Stimulated activated CD4-positive, alpha-beta T cell treated with anti-CD3 and anti-CD28 coated beads, Interleukin-12 subunit alpha, Interleukin-12 subunit beta, amount 100 ng/mL, for 4 hours (primary cell): ENCODE results near the gene YY1.
"Not testable (repeated sequence)": the region's sequence is repeated elsewhere in the genome, so short reads cannot be mapped to it uniquely, and the experiment has no call there.

Experiments used
- DNase-seq: peaks from one replicate; pipeline ENCODE4 v3.0.0-alpha.2; 2020

YY1 gene

GRCh38 chr14:100213956-100214769 lies 24.8 kb upstream of the YY1 start:
- DNase-seq = peak; percentile 95

DNA sequence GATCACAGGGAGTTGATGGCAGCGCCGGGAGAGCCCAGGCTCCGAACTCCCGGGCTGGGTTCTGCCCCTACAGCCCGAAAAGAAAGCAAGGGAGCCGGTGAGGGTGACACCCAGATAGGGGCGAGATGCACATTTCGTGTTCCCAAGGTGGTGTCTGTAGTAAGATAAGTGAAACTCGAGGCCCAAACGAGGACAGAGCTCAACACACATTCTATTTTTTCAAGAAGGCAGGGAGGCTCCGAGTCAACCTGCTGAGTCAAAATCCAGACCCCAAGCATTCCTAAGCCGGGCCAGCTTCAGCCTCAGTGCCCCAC lies 24.2 kb upstream of the YY1 start:
- DNase-seq = no peak

GRCh38 chr14:100215330-100215885 lies 23.5 kb upstream of the YY1 start:
- no peak for DNase-seq

DNA sequence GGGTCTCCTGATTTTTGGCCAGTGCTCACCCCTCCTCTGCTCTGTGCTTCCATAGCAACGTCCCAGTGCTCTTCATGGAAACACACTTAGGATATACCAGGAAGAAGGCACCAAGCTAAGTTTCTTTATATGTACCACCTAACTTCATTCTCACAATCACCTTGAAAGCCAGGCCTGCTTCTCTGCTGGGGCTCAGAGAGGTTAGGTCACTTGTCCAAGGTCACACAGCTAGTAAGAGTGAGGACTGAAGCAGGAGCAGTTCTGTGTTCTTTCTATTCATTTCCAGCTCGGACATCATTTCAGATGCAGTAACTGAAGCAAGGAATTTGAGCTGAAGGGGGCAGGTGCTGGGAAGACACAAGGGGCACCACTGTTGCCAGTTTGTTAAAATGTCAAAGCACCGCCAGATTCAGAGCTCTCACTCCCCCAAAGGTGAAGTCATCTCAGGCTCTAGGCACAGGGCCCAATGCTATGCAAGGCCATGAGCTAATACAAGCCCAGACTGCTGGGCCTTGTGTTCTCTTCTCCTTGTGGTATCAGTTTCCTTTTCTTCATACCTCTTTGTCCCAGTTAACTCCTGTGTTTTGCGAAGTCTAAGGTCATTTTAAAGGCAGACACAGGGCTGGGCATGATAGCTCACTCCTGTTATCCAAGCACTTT lies 19.7 kb upstream of the YY1 start:
- DNase-seq = no peak

- DNase-seq = peak; percentile 57
Observed at GRCh38 chr14:100221533-100222223, 17.3 kb upstream of the YY1 start.

DNA sequence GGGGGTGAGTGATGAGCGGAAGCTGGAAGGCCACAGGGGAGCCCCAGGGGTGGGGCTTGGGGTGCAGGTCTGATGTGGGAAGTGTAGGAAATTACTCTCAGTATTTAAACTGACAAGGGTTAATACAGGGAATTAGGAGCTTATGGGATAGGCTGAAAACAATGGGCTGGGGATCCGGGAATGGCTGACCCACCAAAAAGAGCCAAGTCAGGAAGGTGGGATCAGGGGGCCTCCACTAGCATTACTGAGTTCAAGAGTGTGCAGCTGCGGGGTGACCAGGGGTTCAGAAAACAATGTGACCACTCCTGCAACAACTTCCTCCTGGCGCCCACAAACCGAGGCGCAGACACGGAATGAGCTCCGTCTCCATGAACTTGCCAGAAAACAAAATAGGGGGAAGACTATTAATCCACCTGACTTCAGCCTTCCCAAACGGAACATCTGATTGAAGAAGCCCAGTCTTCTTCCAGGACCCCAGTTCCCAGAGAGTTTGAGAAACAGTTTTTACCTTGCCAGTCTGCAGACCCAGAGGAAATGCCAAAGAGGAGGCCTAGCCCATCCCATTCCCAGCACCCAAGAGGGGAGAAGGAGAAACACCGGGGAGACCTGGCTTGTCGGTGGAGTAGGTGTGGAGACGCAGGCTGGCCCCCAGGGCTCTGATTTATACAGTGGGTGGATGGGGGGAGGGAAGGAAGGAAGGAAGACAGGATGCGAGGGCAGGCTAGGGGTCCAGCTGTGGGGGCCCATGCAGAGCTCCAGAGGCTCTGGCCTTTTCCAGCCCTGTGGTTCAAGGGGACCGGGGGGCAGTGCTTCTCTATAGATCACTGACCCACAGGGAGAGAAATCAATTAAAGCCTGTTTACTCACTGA lies 16.5 kb upstream of the YY1 start:
- DNase-seq = no peak

DNA sequence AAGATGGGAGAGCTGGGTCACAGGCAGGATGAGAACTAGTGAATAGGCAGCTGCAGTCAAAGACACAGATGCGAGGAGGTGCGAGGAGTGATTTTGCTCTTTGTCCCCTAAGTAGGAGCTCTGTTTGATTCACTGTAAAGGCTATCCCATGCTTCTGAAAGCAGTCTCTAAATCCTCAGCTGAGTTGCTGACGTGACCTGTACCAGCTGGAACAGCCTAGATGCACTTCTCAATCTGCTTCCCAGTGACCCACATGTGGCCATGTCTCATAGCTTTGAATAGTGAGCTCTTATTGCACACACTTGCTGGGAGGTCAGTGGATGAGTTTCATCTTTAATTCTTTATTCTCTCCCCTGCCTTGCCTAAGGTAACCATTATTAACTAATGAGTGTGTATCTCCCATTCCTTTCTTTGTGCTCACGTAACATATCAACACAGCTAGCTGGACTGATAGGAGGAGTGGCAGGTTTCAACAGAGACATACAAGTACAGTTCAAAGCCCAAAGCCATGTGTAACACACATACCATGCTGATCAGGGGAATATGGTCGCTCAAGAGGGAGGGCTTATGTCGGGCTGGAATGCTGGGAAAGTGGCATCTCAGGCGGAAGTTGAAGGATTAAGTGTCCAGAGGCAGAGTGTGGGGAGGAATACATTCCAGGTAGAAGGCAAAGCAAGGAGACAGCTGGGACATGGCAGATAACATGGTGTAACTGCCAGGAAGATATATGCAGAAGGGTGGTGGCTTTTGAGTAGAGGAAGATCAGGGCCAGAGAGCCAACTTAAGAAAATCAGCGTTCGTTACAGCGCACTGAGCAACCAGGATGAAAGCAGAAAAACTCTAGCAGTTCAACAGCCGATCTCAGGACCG lies 15.4 kb upstream of the YY1 start:
- DNase-seq = no peak

DNA sequence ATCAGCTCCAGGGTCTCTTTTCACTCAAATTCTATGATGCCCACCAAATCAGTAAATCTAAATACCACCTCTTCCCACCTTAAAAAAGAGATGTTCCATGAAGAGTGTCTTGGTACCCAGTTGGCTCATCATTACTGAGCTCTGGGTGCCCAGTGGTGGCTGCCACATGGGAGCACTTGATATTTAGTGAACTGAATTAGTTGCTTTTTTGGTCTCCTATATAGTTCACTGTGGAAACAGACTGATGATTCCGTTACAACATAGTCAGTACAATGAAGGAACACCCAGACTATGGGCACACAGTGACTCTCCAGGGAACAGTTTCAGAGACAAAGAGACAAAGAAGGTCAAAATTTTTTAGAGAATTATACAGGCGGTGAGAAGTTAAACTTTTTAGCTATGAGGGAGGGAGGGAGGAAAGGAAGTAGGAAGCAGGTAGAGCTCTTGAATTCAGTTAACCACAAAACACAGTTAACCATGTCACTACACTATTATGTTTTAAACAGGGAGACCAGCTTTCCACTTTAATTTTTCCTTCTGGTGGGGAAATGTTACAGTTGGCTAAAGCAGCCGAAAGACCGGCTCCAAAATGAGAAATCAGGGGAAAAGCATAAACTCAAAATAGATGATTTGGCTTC lies 14.6 kb upstream of the YY1 start:
- no peak for DNase-seq

DNA sequence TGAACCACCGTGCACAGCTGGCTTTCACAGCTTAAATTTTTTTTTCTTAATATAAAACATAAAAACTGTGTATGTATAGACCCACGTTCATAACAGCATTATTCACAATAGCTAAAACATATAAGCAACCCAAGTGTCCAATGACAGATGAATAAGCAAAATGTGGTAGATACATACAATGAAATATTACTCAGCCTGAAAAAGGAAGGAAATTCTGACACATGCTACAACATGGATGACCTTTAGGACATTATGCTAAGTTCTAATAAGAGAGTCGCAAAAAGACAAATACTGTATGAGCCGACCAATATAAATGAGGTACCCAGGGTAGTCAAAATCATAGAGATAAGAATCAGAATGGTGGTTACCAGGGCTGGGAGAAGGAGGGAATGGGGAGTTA lies 13.8 kb upstream of the YY1 start:
- DNase-seq = no peak

- no peak for DNase-seq
Observed at GRCh38 chr14:100230361-100230760, 8.6 kb upstream of the YY1 start.

- DNase-seq = no peak
Observed at GRCh38 chr14:100234511-100234910, 4.4 kb upstream of the YY1 start.

DNA sequence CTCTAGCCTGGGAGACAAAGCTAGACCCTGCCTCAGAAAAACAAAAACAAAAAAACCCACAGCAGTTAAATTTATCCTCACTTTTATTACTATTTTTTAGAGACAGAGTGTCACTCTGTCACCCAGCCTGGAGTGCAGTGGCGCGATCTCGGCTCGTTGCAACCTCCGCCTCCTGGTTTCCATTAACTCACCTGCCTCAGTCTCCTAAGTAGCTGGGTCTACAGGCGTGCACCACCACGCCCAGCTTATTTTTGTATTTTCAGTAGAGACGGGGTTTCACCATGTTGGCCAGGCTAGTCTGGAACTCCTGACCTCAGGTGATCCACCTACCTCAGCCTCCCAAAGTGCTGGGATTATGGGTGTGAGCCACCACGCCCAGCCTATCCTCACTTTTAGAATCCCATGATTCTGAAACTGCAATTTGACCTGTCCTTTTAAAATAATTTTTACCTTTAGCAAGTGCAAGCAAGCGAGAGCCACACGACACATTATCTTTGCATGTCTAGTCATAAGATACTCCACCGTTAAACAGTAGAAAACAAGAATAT lies 2.6 kb upstream of the YY1 start:
- not testable (repeated sequence) for DNase-seq

DNA sequence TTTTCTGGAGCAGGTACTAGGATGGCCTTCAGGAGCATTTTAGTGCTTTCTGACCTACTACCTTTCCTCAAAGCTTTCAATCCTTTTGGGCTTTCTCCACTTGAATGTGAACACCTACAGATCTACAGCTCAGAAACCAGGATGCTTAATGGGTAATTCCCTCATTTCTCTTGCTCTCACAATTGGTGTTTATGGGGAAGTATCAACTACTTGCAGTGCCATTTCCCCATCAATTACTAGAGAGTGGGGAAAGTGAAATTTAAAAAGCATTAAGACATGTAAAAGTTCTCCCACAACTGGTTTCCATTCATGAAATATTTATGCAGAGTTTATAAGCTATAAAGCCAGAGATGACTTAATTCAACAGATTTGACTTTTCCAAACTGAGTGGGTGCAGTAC lies 2.1 kb upstream of the YY1 start:
- DNase-seq = no peak

DNA sequence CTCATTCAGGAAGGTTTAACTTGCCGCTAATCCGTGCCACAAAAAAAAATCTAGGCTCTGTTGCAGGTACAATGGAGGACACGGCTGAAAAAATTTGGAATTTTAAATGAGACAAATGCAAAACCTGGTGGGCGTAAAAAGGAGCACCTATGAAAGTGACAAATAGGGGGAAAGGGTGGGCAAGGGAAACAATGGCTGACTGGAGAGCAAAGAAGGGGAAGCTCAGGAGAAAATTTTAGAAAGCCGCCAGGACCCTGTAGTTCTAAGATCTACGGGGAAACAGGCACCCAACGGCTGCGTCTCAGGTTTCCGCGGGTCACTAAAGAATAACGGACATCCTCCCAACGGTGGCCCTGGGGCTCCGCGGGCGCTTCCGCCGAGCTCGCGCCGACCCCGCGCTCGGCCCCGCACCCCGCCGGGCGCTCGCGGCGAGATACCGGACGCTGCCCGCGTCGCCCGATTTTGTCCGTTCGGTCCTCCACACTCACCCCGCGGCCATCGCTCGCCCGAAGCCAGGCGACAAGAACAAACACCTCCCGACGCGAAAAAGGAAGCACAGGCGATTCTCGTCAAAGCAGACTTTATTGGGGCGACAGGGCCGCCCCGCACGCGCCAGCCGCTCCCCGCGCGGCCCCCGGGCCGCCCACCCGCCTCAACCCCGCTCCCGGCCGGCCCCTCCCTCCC lies 1.1 kb upstream of the YY1 start:
- DNase-seq = peak; percentile 37

DNA sequence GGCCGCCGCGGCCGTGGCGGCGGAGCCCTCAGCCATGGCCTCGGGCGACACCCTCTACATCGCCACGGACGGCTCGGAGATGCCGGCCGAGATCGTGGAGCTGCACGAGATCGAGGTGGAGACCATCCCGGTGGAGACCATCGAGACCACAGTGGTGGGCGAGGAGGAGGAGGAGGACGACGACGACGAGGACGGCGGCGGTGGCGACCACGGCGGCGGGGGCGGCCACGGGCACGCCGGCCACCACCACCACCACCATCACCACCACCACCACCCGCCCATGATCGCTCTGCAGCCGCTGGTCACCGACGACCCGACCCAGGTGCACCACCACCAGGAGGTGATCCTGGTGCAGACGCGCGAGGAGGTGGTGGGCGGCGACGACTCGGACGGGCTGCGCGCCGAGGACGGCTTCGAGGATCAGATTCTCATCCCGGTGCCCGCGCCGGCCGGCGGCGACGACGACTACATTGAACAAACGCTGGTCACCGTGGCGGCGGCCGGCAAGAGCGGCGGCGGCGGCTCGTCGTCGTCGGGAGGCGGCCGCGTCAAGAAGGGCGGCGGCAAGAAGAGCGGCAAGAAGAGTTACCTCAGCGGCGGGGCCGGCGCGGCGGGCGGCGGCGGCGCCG lies 381 bp downstream of the YY1 start:
- peak; percentile 25 for DNase-seq

- peak; percentile 82 for DNase-seq
Observed at GRCh38 chr14:100239840-100240667, 1.1 kb downstream of the YY1 start.

GRCh38 chr14:100240668-100241032 lies 1.7 kb downstream of the YY1 start:
- DNase-seq = no peak

GRCh38 chr14:100241279-100241678 lies 2.3 kb downstream of the YY1 start:
- no peak for DNase-seq

DNA sequence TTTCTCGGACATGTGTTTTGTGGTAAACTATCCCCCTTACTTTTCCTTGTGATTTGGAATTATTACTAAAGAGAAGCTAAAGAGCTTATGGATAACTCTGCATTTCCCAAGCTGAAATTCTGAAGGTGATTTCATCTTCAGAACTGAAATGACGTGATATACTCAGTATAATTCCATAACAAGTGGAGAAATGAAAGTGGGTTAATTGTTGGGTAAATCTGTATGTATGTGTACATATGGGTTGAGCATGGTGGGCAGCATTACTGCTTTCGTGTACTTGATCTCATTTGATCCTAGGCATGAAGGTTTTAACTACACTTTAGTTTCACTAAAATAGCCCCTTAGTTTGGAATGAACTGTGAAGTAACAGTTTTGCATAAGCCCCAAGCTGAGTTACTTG lies 4.1 kb downstream of the YY1 start:
- DNase-seq = no peak
